ENCODE measurements around the gene NRIP1.
"Not testable (repeated sequence)": the region's sequence is repeated elsewhere in the genome, so short reads cannot be mapped to it uniquely, and the experiment has no call there.

The NRIP1 gene

GRCh38 chr21:14981246-14981645, 83.6 kb downstream of the NRIP1 start:
- in situ Hi-C loops (cut with MboI; ENCODE audit: low sequenced_read_pairs) = no loop called here

- in situ Hi-C loops (cut with MboI; ENCODE audit: low sequenced_read_pairs) = no loop called here
Measured at GRCh38 chr21:14979264-14979663, 85.5 kb downstream of the NRIP1 start.

GRCh38 chr21:14977814-14978213, 87.0 kb downstream of the NRIP1 start:
- in situ Hi-C loops (cut with MboI; ENCODE audit: low sequenced_read_pairs) = no loop called here

DNA sequence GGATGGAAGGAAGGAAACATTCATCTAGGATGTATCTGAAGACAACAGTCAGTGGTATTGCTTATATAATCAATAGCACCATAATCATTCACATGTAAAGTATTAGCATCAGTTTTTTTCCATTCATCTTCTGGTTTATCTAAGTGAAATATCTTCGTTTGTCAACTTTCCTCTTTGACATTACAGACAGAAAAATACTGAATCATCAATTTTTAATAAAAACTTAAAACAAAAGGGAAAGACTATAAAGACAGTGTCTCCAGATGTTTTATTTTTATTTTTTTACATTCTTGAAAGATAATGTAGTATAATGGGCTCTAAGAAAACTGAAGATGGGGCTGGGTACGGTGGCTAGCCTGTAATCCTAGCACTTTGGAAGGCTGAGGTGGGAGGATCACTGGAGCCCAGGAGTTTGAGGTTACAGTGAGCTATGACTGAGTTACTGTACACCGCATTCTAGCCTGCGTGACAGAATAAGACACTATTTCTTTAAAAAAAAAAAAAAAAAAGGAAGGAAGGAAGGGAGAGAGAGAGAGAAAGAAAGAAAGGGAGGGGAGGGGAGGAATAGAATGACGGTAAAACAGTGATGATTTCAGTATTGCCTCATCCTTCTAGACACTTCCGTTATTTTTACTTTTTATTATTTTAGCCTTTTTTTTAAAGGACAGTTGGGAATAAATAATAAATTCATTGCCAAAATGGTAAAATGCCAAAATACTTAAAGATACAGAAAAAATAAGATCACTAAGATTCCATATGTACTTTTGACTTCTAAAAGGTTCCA, 89.5 kb downstream of the NRIP1 start:
- in situ Hi-C loops (cut with MboI; ENCODE audit: low sequenced_read_pairs) = no loop called here

GRCh38 chr21:14972678-14973077, 92.1 kb downstream of the NRIP1 start:
- in situ Hi-C loops (cut with MboI; ENCODE audit: low sequenced_read_pairs) = no loop called here

DNA sequence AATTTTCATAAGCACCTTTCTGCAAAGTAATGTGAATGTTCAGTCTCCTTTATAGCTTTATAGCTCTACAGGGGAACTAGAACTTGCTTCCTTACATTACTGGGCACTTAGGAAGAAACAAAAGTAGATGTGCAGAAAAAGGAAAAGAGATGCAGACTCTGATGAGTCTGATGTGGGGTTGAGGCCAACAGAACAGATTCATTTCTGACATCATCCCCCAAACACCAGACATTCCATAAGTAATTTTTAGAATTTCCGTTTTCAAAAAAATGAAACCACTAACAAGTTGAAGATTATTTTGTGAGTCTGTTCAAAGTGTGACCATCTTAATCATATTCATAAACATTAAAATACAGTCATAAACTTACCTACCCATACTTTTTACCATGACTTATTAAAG, 96.0 kb downstream of the NRIP1 start:
- in situ Hi-C loops (cut with MboI; ENCODE audit: low sequenced_read_pairs) = no loop called here

- in situ Hi-C loops (cut with MboI; ENCODE audit: low sequenced_read_pairs) = no loop called here
Measured at GRCh38 chr21:14968029-14968428, 96.8 kb downstream of the NRIP1 start.

DNA sequence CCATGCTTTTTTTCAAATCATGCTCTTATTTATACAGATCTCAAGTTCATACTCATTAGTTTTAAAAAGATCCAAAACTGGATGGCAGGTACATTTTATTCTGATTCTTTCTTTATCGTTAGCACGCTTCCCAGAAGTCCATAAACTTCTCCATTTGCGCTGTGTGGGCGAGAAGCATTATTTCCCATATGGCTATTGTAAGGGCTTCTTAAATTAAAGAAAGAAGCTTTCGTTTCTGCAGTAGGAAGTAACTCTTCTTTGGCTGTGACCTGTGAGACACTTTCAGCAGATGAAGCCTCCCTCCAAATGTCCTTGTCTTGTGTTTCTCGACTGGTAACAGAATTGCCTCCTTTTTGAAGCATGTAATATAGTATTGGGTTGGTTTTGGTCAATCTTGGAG, 100.2 kb downstream of the NRIP1 start:
- in situ Hi-C loops (cut with MboI; ENCODE audit: low sequenced_read_pairs) = no loop called here

- in situ Hi-C loops (cut with MboI; ENCODE audit: low sequenced_read_pairs) = no loop called here
Measured at GRCh38 chr21:14962217-14962616, 102.6 kb downstream of the NRIP1 start.

DNA sequence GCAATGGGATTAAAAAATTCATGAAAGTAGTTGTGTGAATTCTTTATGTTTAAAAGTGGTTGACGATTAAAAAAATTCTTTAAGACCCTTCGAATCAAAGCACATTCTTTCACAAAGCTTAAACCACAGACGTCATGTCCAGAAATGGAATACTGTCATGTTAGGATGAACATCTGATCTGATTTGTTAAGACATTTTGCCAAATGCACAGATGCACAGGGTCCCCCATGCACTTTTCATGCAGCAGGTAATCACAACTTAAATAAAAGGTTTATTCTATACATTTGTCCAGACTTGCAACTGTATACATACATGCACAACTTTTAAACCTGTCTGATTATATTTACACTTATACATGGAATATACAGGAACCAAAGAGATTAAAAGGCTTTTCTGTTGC, 103.3 kb downstream of the NRIP1 start:
- in situ Hi-C loops (cut with MboI; ENCODE audit: low sequenced_read_pairs) = no loop called here

DNA sequence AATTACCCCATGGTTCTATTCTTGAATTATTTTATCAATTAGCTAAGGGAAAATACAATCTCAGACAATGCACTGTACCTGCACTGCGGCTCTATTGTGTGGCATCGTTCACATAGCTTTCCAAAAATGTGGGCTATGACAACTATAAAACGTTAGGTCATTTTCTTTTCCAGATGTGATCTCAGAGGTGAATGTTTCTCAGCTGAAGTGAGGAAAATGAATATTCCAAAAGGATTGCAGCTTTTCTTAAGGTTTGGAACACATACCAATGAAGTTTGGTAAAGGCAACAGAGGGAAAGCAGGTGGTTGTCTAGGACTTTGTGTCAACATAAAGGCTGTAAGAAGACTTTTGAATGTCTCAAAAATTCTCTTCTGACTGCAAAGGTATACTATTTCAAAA, 105.5 kb downstream of the NRIP1 start:
- in situ Hi-C loops (cut with MboI; ENCODE audit: low sequenced_read_pairs) = no loop called here

DNA sequence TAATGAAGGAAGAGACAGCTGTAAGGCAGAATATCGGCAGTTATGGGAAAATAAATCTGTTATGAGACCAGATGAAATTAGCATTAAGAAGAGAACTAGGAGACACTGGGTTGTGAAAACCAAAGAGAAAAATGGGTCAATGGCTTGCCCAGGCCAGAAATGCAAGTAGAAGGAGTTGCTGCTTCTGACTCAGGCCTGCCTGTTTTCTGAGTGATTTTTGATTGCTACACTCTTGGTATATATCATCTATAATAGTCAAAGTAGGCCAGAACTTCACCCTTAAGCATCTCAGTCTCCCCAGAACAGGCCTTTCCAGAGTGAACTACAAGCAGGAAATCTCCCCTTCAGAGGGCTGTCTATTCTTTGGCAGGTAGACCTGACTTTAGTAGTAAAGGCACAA, 107.0 kb downstream of the NRIP1 start:
- in situ Hi-C loops (cut with MboI; ENCODE audit: low sequenced_read_pairs) = no loop called here

- in situ Hi-C loops (cut with MboI; ENCODE audit: low sequenced_read_pairs) = no loop called here
Measured at GRCh38 chr21:14956807-14957206, 108.0 kb downstream of the NRIP1 start.

DNA sequence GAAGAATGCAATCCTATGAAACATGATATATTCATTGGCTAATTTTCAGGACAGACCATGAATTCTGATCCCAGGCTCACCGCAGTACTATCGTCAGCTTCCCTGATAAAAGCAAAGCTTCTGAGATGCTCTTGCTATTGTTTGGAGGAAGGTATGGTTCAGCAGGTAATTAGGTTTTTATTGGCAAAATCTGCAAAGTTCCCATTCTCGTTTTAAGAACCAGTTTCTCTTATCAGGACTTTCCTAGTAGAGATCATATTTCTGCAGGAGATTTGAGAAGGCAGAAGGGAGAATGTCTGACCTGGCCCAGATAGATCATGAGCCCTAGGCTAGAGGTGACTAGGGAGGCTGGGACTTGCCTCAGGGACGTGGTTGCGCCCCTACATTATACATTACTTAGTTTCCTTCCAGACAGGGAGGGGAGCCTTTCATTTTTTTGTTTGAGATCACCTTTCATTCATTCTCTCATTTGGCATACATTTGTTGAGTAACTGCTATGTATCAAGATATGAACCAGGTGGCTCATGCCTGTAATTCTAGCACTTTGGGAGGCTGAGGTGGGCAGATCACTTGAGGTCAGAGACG, 108.8 kb downstream of the NRIP1 start:
- in situ Hi-C loops (cut with MboI; ENCODE audit: low sequenced_read_pairs) = no loop called here

GRCh38 chr21:14952916-14953315, 111.9 kb downstream of the NRIP1 start:
- in situ Hi-C loops (cut with MboI; ENCODE audit: low sequenced_read_pairs) = no loop called here

DNA sequence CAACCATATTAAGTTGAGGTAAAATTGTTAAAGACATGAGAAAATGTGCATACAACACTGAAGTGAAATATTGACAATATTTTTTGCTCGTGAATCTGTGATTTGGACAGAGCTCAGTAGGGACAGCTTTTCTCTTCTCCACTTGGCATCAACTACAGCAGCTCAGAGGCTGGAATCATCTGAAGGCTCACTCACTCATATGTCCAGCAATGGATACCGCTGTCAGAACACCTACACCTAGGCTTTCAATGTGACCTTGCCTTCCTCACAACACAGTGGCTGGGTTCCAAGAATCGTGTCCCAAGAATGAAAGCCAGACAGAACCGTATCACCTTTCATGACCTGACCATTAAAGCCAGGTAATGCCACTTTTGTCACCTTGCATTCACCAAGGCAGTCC, 115.2 kb downstream of the NRIP1 start:
- in situ Hi-C loops (cut with MboI; ENCODE audit: low sequenced_read_pairs) = no loop called here

- in situ Hi-C loops (cut with MboI; ENCODE audit: low sequenced_read_pairs) = no loop called here
Measured at GRCh38 chr21:14947613-14948160, 117.1 kb downstream of the NRIP1 start.

GRCh38 chr21:14945176-14945575, 119.6 kb downstream of the NRIP1 start:
- in situ Hi-C loops (cut with MboI; ENCODE audit: low sequenced_read_pairs) = no loop called here

- in situ Hi-C loops (cut with MboI; ENCODE audit: low sequenced_read_pairs) = no loop called here
Measured at GRCh38 chr21:14943616-14944015, 121.2 kb downstream of the NRIP1 start.

DNA sequence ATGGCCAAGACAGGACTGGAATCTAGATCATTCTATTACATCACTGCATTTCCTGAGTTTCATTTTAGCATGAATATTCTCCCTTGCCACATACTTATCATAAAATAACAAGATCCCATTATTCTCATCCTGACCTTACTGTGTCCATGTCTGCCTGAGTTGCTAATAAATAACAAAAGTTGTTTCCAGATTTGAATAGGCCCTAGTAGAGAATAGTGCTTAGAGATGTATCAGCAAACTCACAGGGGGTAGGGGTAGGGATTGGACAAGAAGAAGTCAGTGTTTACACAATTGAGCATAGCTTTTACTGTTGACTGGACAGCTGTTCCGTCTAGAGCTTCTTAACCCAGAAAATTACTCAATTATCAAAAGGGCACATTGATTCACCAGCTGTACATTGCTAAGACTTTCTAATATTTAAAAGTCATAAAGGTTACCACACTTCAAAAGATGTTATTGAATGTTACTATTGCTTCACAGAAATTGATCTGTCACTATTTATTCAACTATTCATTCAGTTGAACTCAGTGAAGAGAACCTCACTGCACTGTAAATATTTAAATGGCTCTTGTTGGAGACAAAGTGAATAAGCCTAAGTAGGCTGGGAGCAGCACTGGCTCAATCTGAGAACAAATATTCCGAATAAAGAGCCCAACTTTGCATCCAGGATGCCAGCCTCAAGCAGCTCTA, 121.9 kb downstream of the NRIP1 start:
- in situ Hi-C loops (cut with MboI; ENCODE audit: low sequenced_read_pairs) = no loop called here

- in situ Hi-C loops (cut with MboI; ENCODE audit: low sequenced_read_pairs) = not testable (repeated sequence)
Measured at GRCh38 chr21:14927324-14927723, 137.5 kb downstream of the NRIP1 start.

- in situ Hi-C loops (cut with MboI; ENCODE audit: low sequenced_read_pairs) = no loop called here
Measured at GRCh38 chr21:14926186-14926585, 138.6 kb downstream of the NRIP1 start.
